Measurements from ENCODE around the gene GSDMA.
A peak's percentile ranks its signal among the peaks of the same experiment; 100 is the strongest.

Gene GSDMA

GRCh38 chr17:40018211-40019121 is 55.7 kb downstream of the GSDMA start:
- Mint-ChIP-seq H3K4me3 (no peak overlapping the region), H3K27me3 (no peaks in the 10 kb centered on the region), H3K27ac (peak overlapping the region in 1 of 2 donors; percentile 77), H3K9me3 (no peaks in the 10 kb centered on the region), H3K4me1 (peaks cover 7% of the 10 kb centered on the region)
- ATAC-seq (no peak), DNase-seq (no peak)

DNA sequence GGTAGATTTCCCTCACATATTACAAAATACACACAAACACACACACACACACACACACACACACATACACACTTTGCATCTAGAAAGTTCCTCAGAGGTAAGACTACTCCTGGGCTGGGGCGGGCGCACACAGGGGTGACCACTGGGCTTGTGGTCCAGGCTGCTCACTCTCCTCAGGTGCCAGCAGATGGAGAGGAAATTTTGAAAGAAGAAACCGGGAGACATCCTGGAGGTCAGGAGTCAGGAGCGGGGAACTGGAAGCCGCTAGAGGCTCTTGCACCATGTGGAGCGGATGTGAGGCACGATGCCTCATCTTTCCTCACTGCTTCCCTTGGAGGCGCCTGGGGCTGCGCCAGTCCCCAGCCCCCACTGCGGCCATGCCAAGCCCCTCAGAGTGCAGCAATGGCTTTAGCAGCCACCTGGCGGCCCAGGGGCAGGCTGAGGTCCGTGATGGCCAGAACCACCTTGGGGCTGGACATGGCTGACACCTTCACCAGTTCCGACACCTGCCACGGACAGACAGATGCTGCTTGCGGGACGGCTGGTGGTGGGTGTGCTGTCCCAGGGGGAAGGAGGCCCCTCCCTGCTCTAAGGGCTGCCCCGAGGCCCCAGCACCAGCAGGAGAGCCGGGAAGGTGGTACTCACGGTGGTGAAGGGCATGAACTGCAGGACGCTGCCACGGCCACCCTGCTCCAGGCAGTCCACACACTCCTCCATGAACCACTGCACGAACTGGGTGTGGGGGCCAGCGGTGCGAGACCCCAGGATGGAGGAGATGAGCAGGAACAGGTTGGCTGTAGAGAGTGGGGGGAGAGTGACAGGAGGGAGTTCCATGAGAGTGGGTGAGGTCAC is 56.6 kb downstream of the GSDMA start:
- no peaks in the 10 kb centered on the region for H3K9me3 Mint-ChIP-seq
- DNase-seq (no peak), ATAC-seq (no peak)
- H3K27ac Mint-ChIP-seq, result no peak overlapping the region
- no peak overlapping the region for H3K4me3 Mint-ChIP-seq
- H3K27me3 Mint-ChIP-seq, result no peaks in the 10 kb centered on the region
- H3K4me1 Mint-ChIP-seq, result no peaks in the 10 kb centered on the region

DNA sequence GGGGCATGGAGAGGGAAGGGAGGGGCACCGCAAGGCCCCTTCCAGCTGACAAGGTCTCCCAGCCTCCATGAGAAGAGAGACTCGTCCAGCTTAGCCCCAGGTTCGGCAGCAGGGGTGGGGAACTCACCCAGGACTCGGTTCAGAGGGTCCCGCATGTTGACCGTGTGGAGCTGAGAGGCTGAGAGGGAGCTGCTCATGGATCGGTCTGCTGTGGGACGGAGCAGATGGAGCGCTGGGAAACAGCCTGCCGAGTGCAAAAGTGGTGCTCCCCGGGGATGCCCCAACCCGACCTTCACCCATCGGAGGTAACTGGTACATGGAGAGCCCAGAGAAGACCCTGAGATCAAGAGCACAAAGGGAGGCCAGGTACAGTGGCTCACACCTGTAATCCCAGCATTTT is 57.3 kb downstream of the GSDMA start:
- Mint-ChIP-seq H3K27ac (peak overlapping the region in 1 of 2 donors; percentile 57), H3K4me3 (no peak overlapping the region), H3K4me1 (peaks cover 2% of the 10 kb centered on the region), H3K9me3 (no peaks in the 10 kb centered on the region), H3K27me3 (no peaks in the 10 kb centered on the region)
- ATAC-seq, result no peak
- DNase-seq, result no peak

DNA sequence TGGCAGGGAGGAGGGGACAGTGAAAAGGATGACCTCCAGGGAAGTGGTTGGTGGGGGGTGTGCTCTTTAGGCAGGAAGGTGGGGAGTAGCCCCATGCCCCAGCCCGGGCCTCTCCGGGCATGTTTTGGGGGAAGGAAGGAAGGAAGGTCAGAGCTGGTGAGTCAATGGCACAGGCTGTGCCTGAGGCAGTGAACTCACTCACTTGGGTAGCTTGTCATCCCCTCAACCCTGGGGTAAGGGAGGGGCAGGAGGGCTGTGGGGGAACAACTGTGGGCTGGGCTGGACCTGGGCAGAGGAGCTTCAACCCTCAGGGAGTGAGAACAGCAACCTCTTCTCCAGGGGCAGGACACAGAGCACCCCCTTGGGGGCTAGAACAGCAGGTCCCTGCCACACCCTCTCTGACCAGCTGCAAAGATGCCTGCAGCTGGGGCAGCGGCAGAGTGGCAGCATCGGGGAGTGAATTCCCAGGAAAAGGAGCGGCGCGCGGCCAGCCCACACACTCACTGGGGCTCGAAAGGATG is 58.7 kb downstream of the GSDMA start:
- Mint-ChIP-seq H3K4me1 (peaks cover 15% of the 10 kb centered on the region), H3K27me3 (no peaks in the 10 kb centered on the region), H3K9me3 (no peaks in the 10 kb centered on the region), H3K4me3 (no peak overlapping the region), H3K27ac (peak overlapping the region in 1 of 2 donors; percentile 78)
- ATAC-seq, result no peak
- DNase-seq, result no peak

DNA sequence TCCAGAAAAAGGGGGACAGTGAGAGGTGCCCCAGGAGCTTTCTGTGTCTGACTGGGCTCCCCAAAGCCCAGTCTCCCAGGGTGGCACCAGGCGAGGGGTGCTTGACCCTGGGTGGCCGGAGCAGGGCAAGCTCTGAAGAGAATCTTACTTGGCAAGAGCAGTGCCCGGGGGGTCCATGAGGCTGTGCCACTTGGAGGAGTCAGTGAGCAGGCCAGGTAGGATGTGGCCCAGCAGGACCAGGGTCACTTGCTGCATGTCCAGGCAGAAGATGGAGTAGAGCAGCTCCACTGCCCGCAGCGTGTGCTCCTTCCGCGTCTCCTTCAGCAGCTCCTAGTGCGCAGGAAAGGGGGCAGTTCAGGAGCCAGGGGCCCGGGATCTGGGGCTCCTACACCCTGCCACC is 59.7 kb downstream of the GSDMA start:
- peaks cover 24% of the 10 kb centered on the region for H3K4me1 Mint-ChIP-seq
- H3K9me3 Mint-ChIP-seq, result no peaks in the 10 kb centered on the region
- no peak for ATAC-seq
- H3K4me3 Mint-ChIP-seq, result no peak overlapping the region
- no peaks in the 10 kb centered on the region for H3K27me3 Mint-ChIP-seq
- no peak for DNase-seq
- H3K27ac Mint-ChIP-seq, result no peak overlapping the region

DNA sequence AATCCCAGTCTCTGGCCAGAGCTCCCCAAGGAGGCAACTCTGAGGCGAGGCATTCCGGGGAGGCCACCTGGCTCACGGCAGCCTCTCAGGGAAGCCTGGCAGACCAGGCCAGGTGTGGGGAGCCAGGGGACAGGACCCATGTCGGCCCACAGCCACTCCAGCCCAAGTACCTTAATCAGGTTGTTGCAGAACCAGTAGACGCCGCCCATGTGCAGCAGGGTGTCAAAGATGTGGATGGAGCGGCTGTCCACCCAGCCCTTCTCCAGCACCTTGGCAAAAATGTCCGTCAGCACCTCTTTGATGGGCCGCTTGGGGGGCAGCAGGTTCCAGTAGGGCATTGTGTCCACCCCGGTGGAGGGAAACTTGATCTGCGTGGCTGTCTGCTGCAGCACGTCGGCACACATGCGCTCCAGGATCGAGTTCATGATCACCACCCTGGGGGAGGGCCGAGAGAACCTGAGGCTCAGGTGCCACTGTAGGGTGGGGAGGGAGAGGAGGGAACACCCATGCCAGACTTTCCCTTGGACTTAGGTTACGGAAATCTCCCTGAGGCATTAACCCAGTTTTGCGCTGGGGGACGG is 60.2 kb downstream of the GSDMA start:
- DNase-seq (no peak), ATAC-seq (no peak)
- Mint-ChIP-seq H3K27ac (no peak overlapping the region), H3K4me1 (peaks cover 24% of the 10 kb centered on the region), H3K9me3 (no peaks in the 10 kb centered on the region), H3K27me3 (no peaks in the 10 kb centered on the region), H3K4me3 (no peak overlapping the region)

DNA sequence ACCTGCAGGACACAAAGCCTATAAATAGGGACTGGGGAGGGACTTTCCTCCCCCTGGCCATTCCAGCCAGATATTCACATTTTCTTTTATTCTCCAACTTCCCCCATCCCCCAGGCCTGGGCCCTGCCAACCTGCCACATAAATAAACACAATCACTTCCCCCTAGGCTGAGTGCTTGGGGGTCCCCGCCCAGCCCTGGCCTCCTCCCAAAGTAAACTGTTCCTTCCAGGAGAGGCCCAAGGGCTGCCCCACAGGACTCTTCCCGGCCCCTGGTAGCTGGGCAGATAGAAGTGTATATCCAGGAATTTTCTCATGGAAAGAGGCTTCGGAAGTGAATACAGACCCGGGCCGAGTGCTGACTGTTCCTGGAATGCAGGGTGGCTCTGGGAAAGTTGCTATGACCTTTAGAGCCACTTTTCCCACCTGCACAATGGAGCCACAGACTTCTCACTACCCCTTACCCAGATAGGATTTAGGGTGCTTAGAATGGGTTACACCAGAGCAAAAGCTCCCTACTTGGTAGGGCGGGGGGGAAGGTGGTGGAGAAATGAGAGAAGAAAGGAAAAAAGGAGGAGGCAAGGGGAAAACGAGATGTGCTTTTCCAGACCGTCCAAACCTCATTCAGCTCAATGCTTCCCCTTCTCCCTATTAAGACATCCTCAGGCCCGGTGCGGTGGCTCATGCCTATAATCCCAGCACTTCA is 60.9 kb downstream of the GSDMA start:
- H3K4me1 Mint-ChIP-seq, result peaks cover 24% of the 10 kb centered on the region
- ATAC-seq, result no peak
- no peak for DNase-seq
- peak overlapping the region in 1 of 2 donors; percentile 89 for H3K27ac Mint-ChIP-seq
- H3K27me3 Mint-ChIP-seq, result no peaks in the 10 kb centered on the region
- H3K4me3 Mint-ChIP-seq, result no peak overlapping the region
- H3K9me3 Mint-ChIP-seq, result no peaks in the 10 kb centered on the region

- no peak for ATAC-seq
- Mint-ChIP-seq H3K9me3 (no peaks in the 10 kb centered on the region), H3K27me3 (no peaks in the 10 kb centered on the region), H3K4me3 (no peak overlapping the region), H3K4me1 (peaks cover 24% of the 10 kb centered on the region), H3K27ac (peak overlapping the region in 1 of 2 donors; percentile 29)
- no peak for DNase-seq
Measured at GRCh38 chr17:40024901-40025300, 62.1 kb downstream of the GSDMA start.

GRCh38 chr17:40025559-40025958 is 62.8 kb downstream of the GSDMA start:
- ATAC-seq (no peak), DNase-seq (no peak)
- Mint-ChIP-seq H3K4me1 (peaks cover 24% of the 10 kb centered on the region), H3K4me3 (no peak overlapping the region), H3K9me3 (no peaks in the 10 kb centered on the region), H3K27ac (peak overlapping the region in 1 of 2 donors; percentile 0), H3K27me3 (no peaks in the 10 kb centered on the region)

GRCh38 chr17:40025991-40026815 is 63.4 kb downstream of the GSDMA start:
- DNase-seq (no peak), ATAC-seq (no peak)
- Mint-ChIP-seq H3K9me3 (no peaks in the 10 kb centered on the region), H3K27me3 (no peaks in the 10 kb centered on the region), H3K4me1 (peaks cover 24% of the 10 kb centered on the region), H3K27ac (peak overlapping the region in 1 of 2 donors; percentile 0), H3K4me3 (peak overlapping the region in 1 of 2 donors; percentile 1)

- H3K4me3 Mint-ChIP-seq, result no peak overlapping the region
- ATAC-seq (peak; percentile 93), DNase-seq (peak; percentile 69 to 71)
- no peaks in the 10 kb centered on the region for H3K27me3 Mint-ChIP-seq
- H3K9me3 Mint-ChIP-seq, result no peaks in the 10 kb centered on the region
- H3K27ac Mint-ChIP-seq, result peak overlapping the region in 1 of 2 donors; percentile 54
- peaks cover 24% of the 10 kb centered on the region for H3K4me1 Mint-ChIP-seq
Measured at GRCh38 chr17:40026816-40027613, 64.2 kb downstream of the GSDMA start.
